Activated CD4-positive, CD25-positive, alpha-beta regulatory T cell treated with anti-CD3 and anti-CD28 coated beads, Interleukin-2, amount 50 U/mL, for 72 hours (primary cell): ENCODE measurements around the gene SLC7A1.

Source experiments
- DNase-seq: peaks from one replicate; pipeline ENCODE4 v3.0.0; 2021

SLC7A1 gene

GRCh38 chr13:29526741-29527140 is 68.7 kb downstream of the SLC7A1 start:
- DNase-seq = no peak

GRCh38 chr13:29525757-29526156 is 69.7 kb downstream of the SLC7A1 start:
- no peak for DNase-seq

GRCh38 chr13:29524641-29525040 is 70.8 kb downstream of the SLC7A1 start:
- no peak for DNase-seq

- DNase-seq = no peak
Observed at GRCh38 chr13:29524176-29524575, 71.3 kb downstream of the SLC7A1 start.

GRCh38 chr13:29523199-29523961 is 72.1 kb downstream of the SLC7A1 start:
- no peak for DNase-seq

GRCh38 chr13:29522044-29522685 is 73.3 kb downstream of the SLC7A1 start:
- no peak for DNase-seq

- no peak for DNase-seq
Observed at GRCh38 chr13:29521336-29521735, 74.2 kb downstream of the SLC7A1 start.

GRCh38 chr13:29520671-29521070 is 74.8 kb downstream of the SLC7A1 start:
- DNase-seq = no peak

GRCh38 chr13:29519921-29520320 is 75.6 kb downstream of the SLC7A1 start:
- no peak for DNase-seq

GRCh38 chr13:29516880-29517279 is 78.6 kb downstream of the SLC7A1 start:
- no peak for DNase-seq

- no peak for DNase-seq
Observed at GRCh38 chr13:29516012-29516411, 79.5 kb downstream of the SLC7A1 start.

GRCh38 chr13:29515372-29515771 is 80.1 kb downstream of the SLC7A1 start:
- DNase-seq = no peak

- DNase-seq = no peak
Observed at GRCh38 chr13:29514720-29515310, 80.7 kb downstream of the SLC7A1 start.

GRCh38 chr13:29513981-29514719 is 81.3 kb downstream of the SLC7A1 start:
- no peak for DNase-seq

GRCh38 chr13:29513002-29513980 is 82.2 kb downstream of the SLC7A1 start:
- no peak for DNase-seq

- DNase-seq = no peak
Observed at GRCh38 chr13:29511980-29512379, 83.5 kb downstream of the SLC7A1 start.

GRCh38 chr13:29511106-29511796 is 84.2 kb downstream of the SLC7A1 start:
- no peak for DNase-seq

GRCh38 chr13:29510651-29511084 is 84.8 kb downstream of the SLC7A1 start:
- no peak for DNase-seq

GRCh38 chr13:29509999-29510589 is 85.4 kb downstream of the SLC7A1 start:
- DNase-seq = no peak

GRCh38 chr13:29508876-29509252 is 86.6 kb downstream of the SLC7A1 start:
- DNase-seq = no peak
